HG03520 (cell line): ENCODE results near the gene SPATA13.
"Not testable (repeated sequence)": the region's sequence is repeated elsewhere in the genome, so short reads cannot be mapped to it uniquely, and the experiment has no call there.

ENCODE experiments used
- ATAC-seq: cut with Tn5 transposase; IDR thresholded peaks from one replicate; pipeline ENCODE4 v1.9.1; 2021; ENCODE audit warnings: mild to moderate bottlenecking, moderate library complexity; ENCODE audit not compliant: unreplicated experiment

Gene SPATA13

GRCh38 chr13:24160458-24161009 is at the start of gene SPATA13:
Gene SPATA13, plus strand, starts transcription at chr13:24160720. Its CDS starts 62,210 bp downstream, at chr13:24222930.
- ATAC-seq: peak; percentile 73

- no peak for ATAC-seq
Measured at GRCh38 chr13:24112791-24113190, 47.7 kb upstream of the SPATA13 start.

- no peak for ATAC-seq
Measured at GRCh38 chr13:24115671-24116070, 44.8 kb upstream of the SPATA13 start.

GRCh38 chr13:24116131-24116530 is 44.4 kb upstream of the SPATA13 start:
- ATAC-seq: no peak

- no peak for ATAC-seq
Measured at GRCh38 chr13:24118576-24118975, 41.9 kb upstream of the SPATA13 start.

- no peak for ATAC-seq
Measured at GRCh38 chr13:24119626-24120508, 40.7 kb upstream of the SPATA13 start.

- not testable (repeated sequence) for ATAC-seq
Measured at GRCh38 chr13:24122045-24122444, 38.5 kb upstream of the SPATA13 start.

GRCh38 chr13:24122569-24122968 is 38.0 kb upstream of the SPATA13 start:
- ATAC-seq: no peak

GRCh38 chr13:24123761-24124160 is 36.8 kb upstream of the SPATA13 start:
- ATAC-seq: no peak

- peak; percentile 86 for ATAC-seq
Measured at GRCh38 chr13:24124789-24125476, 35.6 kb upstream of the SPATA13 start.

- peak; percentile 66 for ATAC-seq
Measured at GRCh38 chr13:24127116-24127631, 33.3 kb upstream of the SPATA13 start.

GRCh38 chr13:24128112-24128511 is 32.4 kb upstream of the SPATA13 start:
- no peak for ATAC-seq

GRCh38 chr13:24128962-24129361 is 31.6 kb upstream of the SPATA13 start:
- ATAC-seq: no peak

- ATAC-seq: no peak
Measured at GRCh38 chr13:24129914-24130774, 30.4 kb upstream of the SPATA13 start.

- ATAC-seq: no peak
Measured at GRCh38 chr13:24131749-24132148, 28.8 kb upstream of the SPATA13 start.

- no peak for ATAC-seq
Measured at GRCh38 chr13:24133021-24133795, 27.3 kb upstream of the SPATA13 start.

GRCh38 chr13:24134231-24134630 is 26.3 kb upstream of the SPATA13 start:
- ATAC-seq: no peak

- ATAC-seq: no peak
Measured at GRCh38 chr13:24134757-24135156, 25.8 kb upstream of the SPATA13 start.

GRCh38 chr13:24135674-24136300 is 24.7 kb upstream of the SPATA13 start:
- ATAC-seq: no peak
